ENCODE results near the gene DIABLO. TPM values are rescaled to one million over a fixed set of nuclear protein-coding genes. Genes with fewer than 3 reads are reported as not detected.
A peak's percentile ranks its signal among the peaks of the same experiment; 100 is the strongest.
"Not testable (repeated sequence)": the region's sequence is repeated elsewhere in the genome, so short reads cannot be mapped to it uniquely, and the experiment has no call there.

Gene DIABLO
- polyA plus RNA-seq, 1 of the 3 experiments (the other 2 are of a cell fraction): 78.9 TPM

DNA sequence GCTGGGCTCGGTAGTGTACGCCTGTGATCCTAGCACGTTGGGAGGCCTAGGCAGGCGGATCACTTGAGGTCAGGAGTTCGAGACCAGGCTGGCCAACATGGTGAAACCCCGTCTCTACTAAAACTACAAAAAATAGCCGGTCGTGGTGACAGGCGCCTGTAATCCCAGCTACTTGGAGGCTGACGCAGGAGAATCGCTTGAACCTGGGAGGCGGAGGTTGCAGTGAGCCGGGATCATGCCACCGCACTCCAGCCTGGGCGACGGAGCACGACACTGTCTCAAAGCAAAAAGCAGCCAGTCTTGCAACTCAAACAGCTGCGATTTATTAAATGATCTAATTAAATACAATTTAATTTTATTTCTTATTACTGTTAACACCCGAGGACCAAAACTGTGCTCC lies 23.0 kb downstream of the DIABLO start:
- POLR2A ChIA-PET: interaction anchor here (1.0 to 3.4 kb wide), 2 partner anchors 23 to 25 kb away, joined by 7 to 14 read pairs; partner anchors contain the start of gene DIABLO
- 0 out of 2 replicates have a peak overlapping the region, but pooled peaks have one; percentile 43 for H3K9ac ChIP-seq

DNA sequence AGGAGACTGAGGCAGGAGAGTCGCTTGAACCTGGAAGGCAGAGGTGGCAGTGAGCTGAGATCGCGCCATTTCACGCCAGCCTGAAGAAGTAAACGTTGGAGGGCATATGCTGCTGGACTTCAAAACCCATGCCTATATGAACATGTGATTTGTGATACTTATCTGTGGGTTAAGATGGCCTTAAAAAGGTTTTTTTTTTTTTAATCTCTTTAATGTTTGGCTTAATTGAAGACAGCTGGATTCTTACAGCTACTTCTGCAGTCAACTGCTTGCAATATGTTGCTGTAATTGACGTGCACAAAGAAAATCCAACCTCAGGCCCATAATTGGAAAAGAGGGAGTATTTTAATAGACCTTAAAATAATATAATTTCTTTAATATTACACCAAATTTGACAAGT lies 23.8 kb downstream of the DIABLO start:
- TF ChIP-seq EP300 (IDR thresholded peaks at IDR 0.05; ENCODE audit: borderline replicate concordance in 1 of 2, low read depth in 1 of 2, low read length in 1 of 2) (peak in 1 of 2 experiments; percentile 84; a peak in 1 of 4 replicates), NFIC (IDR thresholded peaks at IDR 0.05; ENCODE audit: borderline replicate concordance) (no peak), TCF12 (IDR thresholded peaks at IDR 0.05) (peak; percentile 59), CHD2 (IDR thresholded peaks at IDR 0.05; ENCODE audit: low read length, partially characterized antibody) (peak; percentile 72), RCOR1 (IDR thresholded peaks at IDR 0.05; ENCODE audit: low read length) (peak; percentile 65; the same call in 1 of the 2 replicates), CTCF (IDR thresholded peaks at IDR 0.05) (no peak), POLR2AphosphoS5 (IDR thresholded peaks at IDR 0.05; ENCODE audit: low read depth, low read length) (no peak), FOXJ3 (CRISPR knock-in tag; IDR thresholded peaks at IDR 0.05) (0 out of 2 replicates have a peak, but pooled peaks have one; percentile 31), GATA2 (CRISPR knock-in tag; IDR thresholded peaks at IDR 0.05) (peak; percentile 68), ELF1 (IDR thresholded peaks at IDR 0.05) (no peak), TEAD4 (IDR thresholded peaks at IDR 0.05; ENCODE audit: borderline replicate concordance, insufficient read depth) (no peak), MXI1 (IDR thresholded peaks at IDR 0.05; ENCODE audit: low read depth, low read length) (0 out of 2 replicates have a peak, but pooled peaks have one; percentile 53)
- TF ChIP-seq, protein P1, sequence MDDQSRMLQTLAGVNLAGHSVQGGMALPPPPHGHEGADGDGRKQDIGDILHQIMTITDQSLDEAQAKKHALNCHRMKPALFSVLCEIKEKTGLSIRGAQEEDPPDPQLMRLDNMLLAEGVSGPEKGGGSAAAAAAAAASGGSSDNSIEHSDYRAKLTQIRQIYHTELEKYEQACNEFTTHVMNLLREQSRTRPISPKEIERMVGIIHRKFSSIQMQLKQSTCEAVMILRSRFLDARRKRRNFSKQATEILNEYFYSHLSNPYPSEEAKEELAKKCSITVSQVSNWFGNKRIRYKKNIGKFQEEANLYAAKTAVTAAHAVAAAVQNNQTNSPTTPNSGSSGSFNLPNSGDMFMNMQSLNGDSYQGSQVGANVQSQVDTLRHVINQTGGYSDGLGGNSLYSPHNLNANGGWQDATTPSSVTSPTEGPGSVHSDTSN (IDR thresholded peaks at IDR 0.05): no peak

More for the DNA sequence above, 23.0 kb downstream of the DIABLO start:
- not testable (repeated sequence) for H4K20me1 ChIP-seq (ENCODE audit: insufficient read depth); H3K27me3 ChIP-seq (ENCODE audit: insufficient read depth); DNase-seq; H3K9me2 ChIP-seq; H3K9me3 ChIP-seq; H3K79me2 ChIP-seq (ENCODE audit: insufficient read depth)
- WGBS (ENCODE audit: low lambda C conversion rate): 68% methylated on average over 19 of the region's 19 CpGs
- peak overlapping the region in 1 of 2 experiments; percentile 39; a peak in 1 of 4 replicates for H3K27ac ChIP-seq (ENCODE audit: low read depth in 2 of 2, low read length in 1 of 2)
- H3F3A ChIP-seq (replicated peaks; ENCODE audit: insufficient read depth): peaks cover 12% of the 10 kb centered on the region
- H3K36me3 ChIP-seq (replicated peaks in 1 of 2; ENCODE audit: control insufficient read depth in 1 of 2, insufficient read depth in 2 of 2, low read length in 1 of 2): peaks cover 2 to 14% of the 10 kb centered on the region in 2 experiments
- CTCF ChIA-PET: interaction anchor here (0.8 to 5.7 kb wide), 7 partner anchors 11 to 269 kb away, joined by 3 to 30 read pairs (median 3); no protein-coding TSS in a partner anchor
- peaks cover 0 to 27% of the 10 kb centered on the region in 2 experiments; a peak in 2 of 4 replicates for H3K4me1 ChIP-seq (ENCODE audit: control insufficient read depth in 1 of 2, insufficient read depth in 2 of 2, low read depth in 1 of 2, low read length in 1 of 2)
- H3K4me3 ChIP-seq (ENCODE audit: low read depth in 2 of 2, low read length in 1 of 2): peak overlapping the region; percentile 55 to 69
- H3K4me2 ChIP-seq: peak overlapping the region; percentile 82
- H2AFZ ChIP-seq (ENCODE audit: low read depth): peak overlapping the region; percentile 85

More for the DNA sequence above, 23.8 kb downstream of the DIABLO start:
- ChIA-PET CTCF (interaction anchor here (0.9 to 5.7 kb wide), 8 partner anchors 10 to 270 kb away, joined by 3 to 30 read pairs (median 4); no protein-coding TSS in a partner anchor), POLR2A (interaction anchor here (1.6 kb wide), 1 partner anchor 26 kb away, joined by 8 read pairs; no protein-coding TSS in a partner anchor)
- no peak overlapping the region for H3K4me3 ChIP-seq (ENCODE audit: low read depth in 2 of 2, low read length in 1 of 2)
- 79% methylated on average over 6 of the region's 6 CpGs for WGBS (ENCODE audit: low lambda C conversion rate)
- H3K4me2 ChIP-seq: no peak overlapping the region
- peaks cover 0 to 27% of the 10 kb centered on the region in 2 experiments; a peak in 2 of 4 replicates for H3K4me1 ChIP-seq (ENCODE audit: control insufficient read depth in 1 of 2, insufficient read depth in 2 of 2, low read depth in 1 of 2, low read length in 1 of 2)
- H3K9me3 ChIP-seq: no peaks in the 10 kb centered on the region
- no peak overlapping the region for H3K9ac ChIP-seq
- DNase-seq: peak; percentile 78
- H4K20me1 ChIP-seq (ENCODE audit: insufficient read depth): 0 out of 2 replicates have a peak, but pooled peaks cover under 1% of the 10 kb centered on the region
- H3K79me2 ChIP-seq (ENCODE audit: insufficient read depth): no peaks in the 10 kb centered on the region
- H3K9me2 ChIP-seq: no peaks in the 10 kb centered on the region
- H3K27ac ChIP-seq (ENCODE audit: low read depth in 2 of 2, low read length in 1 of 2): peak overlapping the region in 1 of 2 experiments; percentile 39; a peak in 1 of 4 replicates
- peaks cover 11% of the 10 kb centered on the region for H3F3A ChIP-seq (replicated peaks; ENCODE audit: insufficient read depth)
- no peak overlapping the region for H2AFZ ChIP-seq (ENCODE audit: low read depth)
- H3K27me3 ChIP-seq (ENCODE audit: insufficient read depth): no peaks in the 10 kb centered on the region
- H3K36me3 ChIP-seq (replicated peaks in 1 of 2; ENCODE audit: control insufficient read depth in 1 of 2, insufficient read depth in 2 of 2, low read length in 1 of 2): peaks cover 0 to 6% of the 10 kb centered on the region in 2 experiments
